NCI-H2227 treated with DMSO at 0.1 percent for 48 hours (cell line): ENCODE results near the gene PLXNA4.

ENCODE experiments used
- DNase-seq: peaks from one replicate; lab custom pipeline; 2025; lab: John Stamatoyannopoulos, UW

The PLXNA4 gene

GRCh38 chr7:132353936-132354335, 222.3 kb downstream of the PLXNA4 start:
- no peak for DNase-seq

GRCh38 chr7:132352800-132353199, 223.5 kb downstream of the PLXNA4 start:
- DNase-seq, result no peak

- DNase-seq, result no peak
Measured at GRCh38 chr7:132351954-132352499, 224.2 kb downstream of the PLXNA4 start.

- no peak for DNase-seq
Measured at GRCh38 chr7:132350741-132351140, 225.5 kb downstream of the PLXNA4 start.

- DNase-seq, result no peak
Measured at GRCh38 chr7:132349075-132349474, 227.2 kb downstream of the PLXNA4 start.

GRCh38 chr7:132348341-132348740, 227.9 kb downstream of the PLXNA4 start:
- DNase-seq, result no peak

- no peak for DNase-seq
Measured at GRCh38 chr7:132347858-132348257, 228.4 kb downstream of the PLXNA4 start.

- peak; percentile 17 for DNase-seq
Measured at GRCh38 chr7:132347123-132347522, 229.1 kb downstream of the PLXNA4 start.

- no peak for DNase-seq
Measured at GRCh38 chr7:132345543-132346129, 230.6 kb downstream of the PLXNA4 start.

GRCh38 chr7:132345030-132345429, 231.2 kb downstream of the PLXNA4 start:
- DNase-seq, result no peak

- DNase-seq, result no peak
Measured at GRCh38 chr7:132343199-132343598, 233.1 kb downstream of the PLXNA4 start.

- no peak for DNase-seq
Measured at GRCh38 chr7:132337450-132338080, 238.7 kb downstream of the PLXNA4 start.

- no peak for DNase-seq
Measured at GRCh38 chr7:132336797-132337196, 239.5 kb downstream of the PLXNA4 start.

- no peak for DNase-seq
Measured at GRCh38 chr7:132333301-132333700, 243.0 kb downstream of the PLXNA4 start.

- no peak for DNase-seq
Measured at GRCh38 chr7:132328760-132329159, 247.5 kb downstream of the PLXNA4 start.

GRCh38 chr7:132328047-132328620, 248.1 kb downstream of the PLXNA4 start:
- no peak for DNase-seq

- no peak for DNase-seq
Measured at GRCh38 chr7:132326878-132327589, 249.2 kb downstream of the PLXNA4 start.

GRCh38 chr7:132322970-132323369, 253.3 kb downstream of the PLXNA4 start:
- DNase-seq, result no peak

GRCh38 chr7:132321387-132321786, 254.9 kb downstream of the PLXNA4 start:
- no peak for DNase-seq

GRCh38 chr7:132319481-132319880, 256.8 kb downstream of the PLXNA4 start:
- no peak for DNase-seq

- peak; percentile 87 for DNase-seq
Measured at GRCh38 chr7:132318352-132319318, 257.6 kb downstream of the PLXNA4 start.
